HAP-1 (cell line): ENCODE results near the gene CXCR1.
"Not testable (repeated sequence)": the region's sequence is repeated elsewhere in the genome, so short reads cannot be mapped to it uniquely, and the experiment has no call there.

Source experiments
- DNase-seq, 2 experiments: peaks; one replicate each; pipeline ENCODE4 v3.0.0-alpha.2; 2016 to 2020; ENCODE audit warnings: low spot score in 2 of 2
- H3K27me3 ChIP-seq: fragments of 250-450 bp; sonication (Bioruptor Pico); 2 replicates; pipeline ENCODE4 v1.5.1; 2020; ENCODE audit warnings: low read depth, mild to moderate bottlenecking, moderate library complexity
- H3K36me3 ChIP-seq: fragments of 250-450 bp; sonication (Bioruptor Pico); replicated peaks from 2 replicates; pipeline ENCODE4 v1.5.1; 2020; ENCODE audit warnings: mild to moderate bottlenecking
- H3K4me1 ChIP-seq: fragments of 250-450 bp; sonication (Bioruptor Pico); 2 replicates; pipeline ENCODE4 v1.5.1; 2020; ENCODE audit warnings: mild to moderate bottlenecking
- H3K4me3 ChIP-seq: fragments of 250-450 bp; sonication (Bioruptor Pico); 2 replicates; pipeline ENCODE4 v1.5.1; 2020; ENCODE audit warnings: mild to moderate bottlenecking, moderate library complexity
- H3K9me3 ChIP-seq: fragments of 250-450 bp; sonication (Bioruptor Pico); 2 replicates; pipeline ENCODE4 v1.5.1; 2020; ENCODE audit warnings: mild to moderate bottlenecking, moderate library complexity
- in situ Hi-C: fragments of 300-500 bp; cut with MboI; formaldehyde crosslinking; loops from 3 replicates; pipeline ENCODE4 v1.14.3; 2020; ENCODE audit warnings: low sequenced_read_pairs, inconsistent platforms, mixed read lengths

CXCR1 gene

DNA sequence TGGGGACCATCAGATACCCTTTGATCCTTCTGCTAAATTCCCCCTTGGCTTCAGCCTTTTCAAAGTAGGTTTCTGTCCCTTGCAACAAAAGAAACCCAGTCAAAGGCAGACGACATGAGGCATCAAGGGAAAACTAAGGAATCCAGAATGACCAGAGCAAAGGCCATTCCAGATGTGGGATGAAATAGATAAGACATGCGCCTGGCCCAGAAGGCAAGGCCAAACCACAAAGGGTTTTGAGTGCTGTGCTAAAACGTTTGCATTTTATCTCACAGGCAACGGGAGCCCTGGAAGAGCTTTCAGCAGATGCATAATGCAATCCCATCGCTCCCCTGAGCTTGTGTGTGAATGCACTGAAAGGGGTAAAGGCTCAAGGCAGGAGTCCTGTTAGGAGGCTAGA lies 17.7 kb downstream of the CXCR1 start:
- H3K9me3 ChIP-seq: no peaks in the 10 kb centered on the region
- in situ Hi-C loops: no loop called here
- no peaks in the 10 kb centered on the region for H3K4me1 ChIP-seq
- H3K4me3 ChIP-seq: no peak overlapping the region
- H3K27me3 ChIP-seq: peaks cover 5% of the 10 kb centered on the region
- DNase-seq: no peak
- no peaks in the 10 kb centered on the region for H3K36me3 ChIP-seq

DNA sequence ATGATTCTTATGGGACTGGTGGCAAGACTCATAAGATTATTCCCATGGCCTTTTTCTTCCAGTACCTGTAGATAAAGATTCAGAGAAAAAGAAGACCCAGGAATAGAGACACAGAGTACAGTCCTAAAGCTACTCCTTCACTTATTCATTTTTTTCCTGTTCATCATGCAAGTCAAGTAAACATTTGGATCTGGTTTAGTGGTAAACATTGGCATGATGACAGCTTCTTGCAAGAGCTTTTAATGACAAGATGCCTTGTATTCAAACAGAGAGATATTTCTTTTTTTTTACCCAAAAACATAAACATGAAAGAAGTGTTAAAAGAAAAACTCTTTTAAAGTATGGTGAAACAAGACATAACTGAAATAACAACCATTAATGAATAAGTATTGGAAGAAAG lies 20.7 kb downstream of the CXCR1 start:
- H3K4me3 ChIP-seq: no peak overlapping the region
- no peak for DNase-seq
- no peaks in the 10 kb centered on the region for H3K36me3 ChIP-seq
- in situ Hi-C loops: no loop called here
- H3K9me3 ChIP-seq: no peaks in the 10 kb centered on the region
- no peaks in the 10 kb centered on the region for H3K4me1 ChIP-seq
- H3K27me3 ChIP-seq: peaks cover 1% of the 10 kb centered on the region; the same call in 1 of the 2 replicates

DNA sequence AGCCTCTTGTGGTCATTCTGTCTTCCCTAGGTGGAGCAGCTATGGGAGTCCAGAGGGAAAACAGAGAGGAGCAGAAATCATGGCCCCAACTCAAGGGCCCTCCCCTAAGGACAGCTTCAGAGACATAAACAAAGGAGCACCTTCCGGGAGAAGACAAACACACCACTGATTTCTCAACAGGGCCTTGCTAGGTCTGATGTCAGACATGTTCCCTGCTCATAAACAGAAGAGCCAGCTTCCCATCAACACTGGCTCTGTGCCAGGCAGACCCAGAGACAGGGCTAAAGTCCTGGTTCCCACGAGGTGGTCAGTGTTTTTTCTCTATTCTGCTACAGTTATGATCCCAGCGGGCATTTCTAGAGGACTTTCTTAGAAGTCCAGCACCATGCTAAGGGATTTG lies 21.6 kb downstream of the CXCR1 start:
- DNase-seq: no peak
- H3K4me3 ChIP-seq: no peak overlapping the region
- H3K9me3 ChIP-seq: no peaks in the 10 kb centered on the region
- in situ Hi-C loops: no loop called here
- no peaks in the 10 kb centered on the region for H3K4me1 ChIP-seq
- no peaks in the 10 kb centered on the region for H3K36me3 ChIP-seq
- H3K27me3 ChIP-seq: peaks cover 9% of the 10 kb centered on the region

DNA sequence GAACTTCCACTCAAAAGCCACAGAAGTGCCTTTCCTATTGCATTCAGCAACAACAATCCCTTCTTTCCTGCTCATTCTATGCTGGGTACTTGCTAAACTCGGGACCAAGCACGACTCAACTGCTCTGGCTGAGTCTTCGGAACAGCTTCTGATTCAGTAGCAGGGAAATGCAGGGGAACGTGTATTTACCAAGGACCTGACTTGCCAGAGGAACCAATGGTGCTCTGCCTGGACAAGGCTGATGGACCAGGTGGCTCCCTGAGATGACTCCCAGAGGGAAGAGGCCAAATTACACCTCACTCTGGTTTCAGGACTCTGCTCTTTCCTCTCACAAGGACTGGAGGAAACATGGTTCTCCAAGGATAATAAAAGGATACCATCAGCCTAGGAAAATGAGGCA lies 28.7 kb downstream of the CXCR1 start:
- H3K9me3 ChIP-seq: no peaks in the 10 kb centered on the region
- in situ Hi-C loops: no loop called here

DNA sequence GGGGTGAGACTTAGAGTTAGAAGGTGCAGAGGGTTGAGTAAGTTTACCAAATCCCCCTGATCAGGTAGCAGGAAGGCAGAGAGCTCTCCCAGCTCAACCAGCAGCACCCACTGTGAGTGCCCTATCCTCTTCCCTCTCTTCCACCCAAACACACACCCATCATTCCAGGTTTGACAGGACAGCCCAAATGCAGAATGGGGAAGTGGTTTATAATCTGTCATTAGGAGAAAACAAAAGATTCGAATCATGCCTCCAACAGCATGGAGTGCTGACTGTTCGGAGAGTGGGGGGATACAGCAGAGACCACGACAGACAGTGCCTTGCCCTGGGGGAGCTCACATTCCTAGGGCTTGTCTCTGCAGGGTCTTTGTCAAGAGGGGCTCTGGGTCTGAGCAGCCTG lies 29.2 kb downstream of the CXCR1 start:
- Histone ChIP-seq H3K4me1 (no peaks in the 10 kb centered on the region), H3K27me3 (peaks cover 9% of the 10 kb centered on the region; the same call in 1 of the 2 replicates), H3K9me3 (no peaks in the 10 kb centered on the region), H3K36me3 (no peaks in the 10 kb centered on the region), H3K4me3 (no peak overlapping the region)
- DNase-seq: no peak
- in situ Hi-C loops: no loop called here

More for the DNA sequence above, 28.7 kb downstream of the CXCR1 start:
- no peaks in the 10 kb centered on the region for H3K36me3 ChIP-seq
- no peak overlapping the region for H3K4me3 ChIP-seq
- H3K4me1 ChIP-seq: no peaks in the 10 kb centered on the region
- H3K27me3 ChIP-seq: peaks cover 9% of the 10 kb centered on the region; the same call in 1 of the 2 replicates
- DNase-seq: no peak

DNA sequence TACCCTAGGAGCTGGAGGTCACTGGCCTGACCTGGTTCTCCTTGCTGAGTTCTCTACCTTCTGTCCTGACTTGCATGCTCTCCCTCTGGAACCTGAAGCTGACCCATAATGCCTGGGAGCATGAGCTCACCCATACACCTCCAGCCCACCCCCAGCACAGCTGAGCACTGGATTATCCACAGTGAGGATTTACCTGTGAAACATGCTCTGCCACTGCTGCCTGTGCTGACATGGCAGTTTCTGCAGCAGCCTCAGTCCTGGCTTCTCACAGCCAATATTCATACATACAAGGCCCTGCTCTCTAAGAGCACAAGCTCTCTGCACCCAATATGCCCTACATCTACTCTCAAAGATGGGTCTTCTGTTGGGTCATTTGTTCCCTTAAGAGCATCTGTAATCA lies 35.9 kb downstream of the CXCR1 start:
- DNase-seq: no peak
- Histone ChIP-seq H3K4me1 (no peaks in the 10 kb centered on the region), H3K9me3 (no peaks in the 10 kb centered on the region), H3K27me3 (peaks cover 2% of the 10 kb centered on the region; the same call in 1 of the 2 replicates), H3K36me3 (no peaks in the 10 kb centered on the region), H3K4me3 (no peak overlapping the region)
- in situ Hi-C loops: no loop called here

DNA sequence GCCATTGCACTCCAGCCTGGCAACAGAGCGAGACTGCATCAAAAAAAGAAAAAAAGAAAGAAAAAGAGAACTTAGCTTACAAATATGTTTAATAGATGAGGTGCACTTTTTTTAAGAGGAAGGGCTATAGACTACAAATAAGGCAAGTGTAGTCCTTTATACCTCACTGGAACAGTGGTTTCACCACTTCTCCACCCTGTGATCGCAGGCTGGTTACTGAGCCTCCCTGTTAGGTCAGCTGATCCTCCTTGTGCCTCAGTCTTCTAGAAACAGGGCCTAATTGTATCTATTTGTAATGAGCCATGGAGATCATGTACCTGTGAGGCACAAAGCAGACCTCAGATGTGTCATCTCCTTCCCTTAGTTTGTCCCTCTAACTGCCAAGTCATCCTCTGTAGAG lies 36.4 kb downstream of the CXCR1 start:
- in situ Hi-C loops: no loop called here
- no peak overlapping the region for H3K4me3 ChIP-seq
- no peak for DNase-seq
- no peaks in the 10 kb centered on the region for H3K9me3 ChIP-seq
- H3K27me3 ChIP-seq: peaks cover 2% of the 10 kb centered on the region; the same call in 1 of the 2 replicates
- no peaks in the 10 kb centered on the region for H3K36me3 ChIP-seq
- no peaks in the 10 kb centered on the region for H3K4me1 ChIP-seq

DNA sequence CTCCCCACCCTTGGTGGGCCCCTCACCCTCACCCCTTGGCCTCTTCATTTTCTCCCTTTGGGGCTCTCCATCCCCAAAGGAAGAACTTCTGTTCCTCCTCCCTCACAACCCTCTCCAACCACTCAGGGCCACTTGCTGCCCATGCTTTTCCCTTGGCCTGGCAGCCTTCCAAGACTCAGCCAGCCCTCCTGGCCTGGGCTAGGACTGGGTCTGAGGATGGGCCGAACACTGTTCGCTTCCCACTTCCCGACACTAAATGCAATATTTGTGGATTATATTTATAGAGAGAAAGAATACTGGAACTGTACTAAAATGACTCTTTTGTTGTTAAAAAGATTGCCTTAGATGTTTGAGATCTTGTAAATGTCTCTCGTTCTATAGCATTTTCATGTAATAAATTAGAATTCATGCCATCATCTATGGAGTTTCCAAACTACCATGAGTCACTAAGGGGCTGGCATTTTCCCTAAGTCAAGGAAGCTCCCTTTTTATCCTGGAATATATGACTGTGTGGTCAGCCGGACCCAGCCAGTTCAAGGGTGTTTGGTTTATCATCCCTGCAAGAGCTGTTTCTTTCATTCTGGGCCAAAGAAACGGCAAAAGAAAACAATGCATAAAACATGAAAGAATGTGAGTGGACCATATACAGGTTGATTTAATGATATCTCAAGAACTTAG lies 37.2 kb downstream of the CXCR1 start:
- no peaks in the 10 kb centered on the region for H3K9me3 ChIP-seq
- no peak for DNase-seq
- H3K4me1 ChIP-seq: no peaks in the 10 kb centered on the region
- in situ Hi-C loops: no loop called here
- no peak overlapping the region for H3K4me3 ChIP-seq
- H3K36me3 ChIP-seq: no peaks in the 10 kb centered on the region
- H3K27me3 ChIP-seq: peaks cover 2% of the 10 kb centered on the region; the same call in 1 of the 2 replicates

DNA sequence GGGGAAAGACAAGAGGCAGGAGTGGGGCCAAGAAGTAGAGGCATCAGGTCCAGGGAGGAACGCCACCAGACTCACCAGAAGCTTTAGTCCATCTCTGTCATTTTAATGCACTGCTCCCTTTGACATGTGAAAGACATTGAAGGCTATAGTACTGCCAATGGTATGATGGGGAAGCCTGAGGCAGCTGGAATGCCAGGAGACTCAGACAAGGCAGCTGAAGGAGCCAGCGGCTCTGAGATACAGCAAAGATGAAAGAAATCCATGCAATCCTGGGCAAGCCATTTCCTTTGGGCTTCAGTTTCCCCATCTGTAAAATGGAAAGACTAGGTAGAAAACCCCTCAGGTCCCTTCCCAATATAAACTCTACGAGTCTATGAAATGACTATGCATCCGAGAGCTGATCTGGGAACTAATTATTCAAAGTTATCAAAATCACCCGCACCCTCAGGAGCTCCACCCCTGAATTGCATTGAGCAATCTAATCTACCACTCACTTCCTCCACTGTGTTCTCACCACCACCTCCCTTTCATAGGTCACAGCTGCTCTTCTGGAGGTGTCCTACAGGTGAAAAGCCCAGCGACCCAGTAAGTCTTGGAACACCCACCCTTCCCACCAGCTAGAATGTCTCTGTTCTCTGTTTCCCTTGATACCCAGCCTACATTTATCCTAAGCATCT lies 37.8 kb downstream of the CXCR1 start:
- Histone ChIP-seq H3K27me3 (peaks cover 2% of the 10 kb centered on the region; the same call in 1 of the 2 replicates), H3K9me3 (no peaks in the 10 kb centered on the region), H3K4me1 (no peaks in the 10 kb centered on the region), H3K4me3 (no peak overlapping the region), H3K36me3 (no peaks in the 10 kb centered on the region)
- in situ Hi-C loops: no loop called here
- no peak for DNase-seq

DNA sequence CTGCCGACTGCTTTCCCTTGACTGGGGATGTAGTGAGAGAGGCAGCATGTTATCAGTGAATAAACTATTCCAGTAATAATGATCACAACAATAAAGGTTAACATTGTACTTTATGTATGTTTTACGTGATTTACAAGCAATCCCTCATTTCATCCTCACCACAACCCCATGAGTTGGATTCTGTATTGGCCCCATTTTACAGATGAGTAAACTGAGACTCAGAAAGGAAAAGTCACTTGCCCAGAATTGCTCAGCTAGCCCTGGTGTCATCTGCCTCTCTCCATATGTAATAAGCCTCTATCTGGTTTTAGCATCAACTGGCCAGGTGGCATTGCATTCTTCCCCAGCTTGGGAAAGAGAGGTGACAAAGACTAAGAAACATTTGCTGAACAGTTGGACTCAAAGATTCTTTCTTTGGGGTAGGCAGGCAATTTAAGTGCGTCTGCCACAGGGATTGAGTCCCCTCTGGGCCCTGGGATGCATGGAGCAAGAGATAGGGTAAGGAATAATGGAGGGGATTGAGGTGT lies 38.8 kb downstream of the CXCR1 start:
- DNase-seq: no peak
- in situ Hi-C loops: no loop called here
- peaks cover 2% of the 10 kb centered on the region; the same call in 1 of the 2 replicates for H3K27me3 ChIP-seq

DNA sequence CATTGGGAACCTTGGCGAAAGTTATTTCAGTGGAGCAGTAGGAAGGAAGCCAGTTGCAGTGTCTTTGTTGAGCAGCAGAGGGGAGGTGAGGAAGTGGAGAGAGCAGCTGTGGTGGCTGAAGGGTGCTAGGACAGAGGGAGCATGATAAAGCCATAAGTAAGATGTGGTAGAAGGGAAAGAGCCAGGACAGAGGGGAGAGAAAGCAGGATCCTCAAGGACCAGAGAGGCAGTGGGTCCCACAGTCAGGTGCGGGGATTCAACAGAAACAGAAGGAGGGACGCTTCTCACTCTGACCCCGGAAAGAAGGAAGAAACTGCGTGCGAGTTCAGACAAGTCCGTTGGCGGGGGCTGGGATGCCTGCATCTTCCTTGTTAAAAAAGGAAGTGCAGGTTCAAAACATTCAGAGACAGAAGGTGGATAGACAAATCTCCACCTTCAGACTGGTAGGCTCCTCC lies 41.1 kb downstream of the CXCR1 start, which contains the start of gene CXCR2:
TSS of gene CXCR2 (plus strand) at position 403 of the 455 bp plus-strand sequence. CDS start 8,774 bp downstream, outside the sequence.
- in situ Hi-C loops: no loop called here
- H3K36me3 ChIP-seq: no peaks in the 10 kb centered on the region
- no peak for DNase-seq
- H3K4me3 ChIP-seq: no peak within 1 kb of the TSS
- no peaks in the 10 kb centered on the region for H3K4me1 ChIP-seq
- H3K9me3 ChIP-seq: no peaks in the 10 kb centered on the region
- H3K27me3 ChIP-seq: peaks cover 2% of the 10 kb centered on the region; the same call in 1 of the 2 replicates

More for the DNA sequence above, 38.8 kb downstream of the CXCR1 start:
- no peaks in the 10 kb centered on the region for H3K36me3 ChIP-seq
- H3K4me1 ChIP-seq: no peaks in the 10 kb centered on the region
- H3K9me3 ChIP-seq: no peaks in the 10 kb centered on the region
- no peak overlapping the region for H3K4me3 ChIP-seq

DNA sequence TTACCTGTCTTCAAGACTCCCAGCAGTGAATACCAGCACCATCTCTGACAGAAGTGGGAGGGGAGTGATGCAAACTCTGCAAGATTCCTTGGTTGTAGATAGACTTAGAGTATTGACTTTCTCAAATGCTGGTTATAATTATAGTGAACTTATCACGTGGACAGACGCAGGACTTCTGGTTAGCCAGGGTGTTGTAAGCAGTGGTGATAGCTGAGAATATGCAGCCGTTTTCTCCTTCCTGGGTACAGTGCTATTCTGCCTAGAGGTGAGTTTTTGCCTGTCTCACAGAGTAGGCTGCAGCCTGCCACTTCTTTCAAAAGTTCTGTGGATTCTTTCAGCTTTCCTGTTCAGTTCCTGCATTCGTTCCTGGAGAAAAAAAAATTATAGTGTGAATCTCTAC lies 41.7 kb downstream of the CXCR1 start:
- no peaks in the 10 kb centered on the region for H3K9me3 ChIP-seq
- no peak overlapping the region for H3K4me3 ChIP-seq
- DNase-seq: no peak
- no peaks in the 10 kb centered on the region for H3K4me1 ChIP-seq
- in situ Hi-C loops: no loop called here
- H3K27me3 ChIP-seq: peaks cover 2% of the 10 kb centered on the region; the same call in 1 of the 2 replicates
- no peaks in the 10 kb centered on the region for H3K36me3 ChIP-seq

DNA sequence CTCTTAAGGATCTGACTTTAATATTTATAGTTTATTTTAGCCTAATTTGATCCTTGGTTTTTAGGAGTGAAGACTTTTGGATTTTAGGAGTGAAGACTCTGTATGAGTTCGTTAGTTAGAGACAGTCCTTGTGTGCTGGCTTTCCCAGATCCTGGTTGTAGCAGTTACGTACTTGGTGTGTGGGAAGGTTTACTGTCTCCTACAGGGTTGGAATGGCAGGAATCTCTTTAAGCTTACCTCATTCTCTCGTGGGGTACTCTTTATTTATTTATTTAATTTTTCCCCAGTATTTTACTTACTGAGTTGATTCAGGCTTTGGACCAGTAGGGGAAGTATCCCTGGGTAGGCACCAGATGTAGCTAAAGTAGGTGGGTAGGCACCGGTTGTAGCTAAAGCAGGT lies 42.8 kb downstream of the CXCR1 start:
- H3K4me1 ChIP-seq: no peaks in the 10 kb centered on the region
- no peaks in the 10 kb centered on the region for H3K9me3 ChIP-seq
- no peaks in the 10 kb centered on the region for H3K36me3 ChIP-seq
- in situ Hi-C loops: no loop called here
- H3K4me3 ChIP-seq: no peak overlapping the region
- DNase-seq: no peak
- H3K27me3 ChIP-seq: peaks cover 2% of the 10 kb centered on the region; the same call in 1 of the 2 replicates

DNA sequence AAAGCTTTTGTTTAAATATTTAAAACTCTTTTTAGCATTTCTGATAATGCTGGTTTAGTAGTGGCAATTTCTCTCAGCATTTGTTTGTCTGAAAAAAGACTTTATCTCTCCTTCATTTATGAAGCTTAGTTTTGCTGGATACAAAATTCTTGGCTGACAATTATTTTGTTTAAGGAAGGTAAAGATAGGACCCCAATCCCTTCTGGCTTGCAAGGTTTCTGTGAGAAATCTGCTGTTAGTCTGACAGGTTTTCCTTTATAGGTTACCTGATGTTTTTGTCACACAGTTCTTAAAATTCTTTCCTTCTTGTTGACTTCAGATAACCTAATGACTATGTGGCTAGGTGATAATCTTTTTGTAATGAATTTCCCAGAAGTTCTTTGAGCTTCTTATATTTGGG lies 44.5 kb downstream of the CXCR1 start:
- in situ Hi-C loops, H3K36me3 ChIP-seq, DNase-seq, H3K9me3 ChIP-seq, H3K4me3 ChIP-seq, H3K4me1 ChIP-seq, H3K27me3 ChIP-seq: not testable (repeated sequence)
